ENCODE results near the gene CACNA1G.

Gene CACNA1G

DNA sequence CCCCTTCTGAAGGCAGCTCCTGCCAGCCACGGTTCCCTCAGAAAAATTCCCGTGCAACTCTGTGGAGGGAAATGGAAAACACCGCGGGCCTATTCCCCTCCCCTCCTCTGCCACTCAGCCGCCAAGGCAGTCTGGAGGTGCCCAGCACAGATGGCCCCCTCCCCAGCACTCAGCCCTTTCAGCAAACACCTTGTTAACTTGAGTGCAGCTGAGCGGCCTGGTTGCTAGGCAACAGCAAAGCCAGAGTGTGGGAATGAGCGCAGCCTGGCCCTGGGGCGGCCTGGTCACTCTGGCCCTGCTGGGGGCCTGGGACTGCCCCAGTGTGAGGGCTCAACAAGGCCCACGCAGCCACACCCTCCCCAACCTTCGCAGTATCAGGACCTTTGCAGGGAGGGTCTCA lies 32.8 kb downstream of the CACNA1G start:
- Histone ChIP-seq H3K27me3 (ENCODE audit: control insufficient read depth, low read length) (no peaks in the 10 kb centered on the region), H3K4me3 (ENCODE audit: low read length) (no peak overlapping the region), H3K9me3 (ENCODE audit: control insufficient read depth, insufficient read depth, low read length) (no peaks in the 10 kb centered on the region), H3K79me2 (ENCODE audit: control insufficient read depth, low read length) (no peaks in the 10 kb centered on the region), H3K36me3 (ENCODE audit: control insufficient read depth, low read length) (no peaks in the 10 kb centered on the region), H3K4me1 (ENCODE audit: control insufficient read depth, low read length) (peaks cover 2% of the 10 kb centered on the region), H4K20me1 (ENCODE audit: control insufficient read depth, insufficient read depth, low read depth, low read length) (no peaks in the 10 kb centered on the region), H3K4me2 (ENCODE audit: low read length) (no peak overlapping the region), H3K9me2 (replicated peaks; ENCODE audit: control insufficient read depth, low read length) (no peaks in the 10 kb centered on the region), H3K27ac (ENCODE audit: low read depth, low read length) (no peak overlapping the region), H3F3A (ENCODE audit: control insufficient read depth, insufficient read depth) (no peaks in the 10 kb centered on the region)
- TF ChIP-seq, protein P1, sequence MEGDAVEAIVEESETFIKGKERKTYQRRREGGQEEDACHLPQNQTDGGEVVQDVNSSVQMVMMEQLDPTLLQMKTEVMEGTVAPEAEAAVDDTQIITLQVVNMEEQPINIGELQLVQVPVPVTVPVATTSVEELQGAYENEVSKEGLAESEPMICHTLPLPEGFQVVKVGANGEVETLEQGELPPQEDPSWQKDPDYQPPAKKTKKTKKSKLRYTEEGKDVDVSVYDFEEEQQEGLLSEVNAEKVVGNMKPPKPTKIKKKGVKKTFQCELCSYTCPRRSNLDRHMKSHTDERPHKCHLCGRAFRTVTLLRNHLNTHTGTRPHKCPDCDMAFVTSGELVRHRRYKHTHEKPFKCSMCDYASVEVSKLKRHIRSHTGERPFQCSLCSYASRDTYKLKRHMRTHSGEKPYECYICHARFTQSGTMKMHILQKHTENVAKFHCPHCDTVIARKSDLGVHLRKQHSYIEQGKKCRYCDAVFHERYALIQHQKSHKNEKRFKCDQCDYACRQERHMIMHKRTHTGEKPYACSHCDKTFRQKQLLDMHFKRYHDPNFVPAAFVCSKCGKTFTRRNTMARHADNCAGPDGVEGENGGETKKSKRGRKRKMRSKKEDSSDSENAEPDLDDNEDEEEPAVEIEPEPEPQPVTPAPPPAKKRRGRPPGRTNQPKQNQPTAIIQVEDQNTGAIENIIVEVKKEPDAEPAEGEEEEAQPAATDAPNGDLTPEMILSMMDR (IDR thresholded peaks at IDR 0.05; ENCODE audit: low read depth, low read length, poor library complexity, severe bottlenecking), result no peak
- no peak for TF ChIP-seq EZH2phosphoT487 (IDR thresholded peaks at IDR 0.05; ENCODE audit: borderline replicate concordance, low read length)

DNA sequence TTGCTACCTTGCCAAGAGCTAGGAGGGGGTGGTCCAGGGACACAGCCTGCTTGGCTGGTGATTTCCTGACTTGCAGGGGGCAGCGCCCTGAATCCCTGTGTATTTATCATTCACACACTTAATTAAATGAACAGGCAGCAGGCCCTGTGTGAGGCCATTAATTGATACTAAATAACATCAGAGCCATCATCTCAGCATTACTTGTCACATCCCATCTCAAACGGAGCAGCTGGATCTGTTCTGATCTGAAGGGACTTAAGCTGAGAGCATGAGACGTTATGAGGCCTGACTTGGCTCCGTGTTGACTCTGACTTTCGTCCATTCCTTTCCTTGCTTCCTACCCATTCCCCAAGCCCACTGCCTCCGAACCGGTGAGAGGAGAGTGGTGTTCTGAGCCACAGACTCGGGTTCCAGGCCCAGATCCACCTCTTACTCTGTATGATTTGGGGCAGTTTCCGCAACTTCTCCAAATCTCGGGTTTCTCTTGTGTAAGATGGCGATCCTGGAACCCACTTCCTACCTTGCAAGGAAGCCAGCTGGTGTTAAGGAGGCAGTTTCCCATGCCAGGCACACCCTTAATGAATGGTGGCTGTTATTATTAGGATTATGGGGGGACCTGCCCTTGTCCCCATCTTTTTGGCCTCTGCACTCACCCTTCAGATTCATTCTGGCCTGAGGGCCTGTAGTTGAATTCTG lies 33.8 kb downstream of the CACNA1G start:
- H4K20me1 ChIP-seq (ENCODE audit: control insufficient read depth, insufficient read depth, low read depth, low read length), result no peaks in the 10 kb centered on the region
- peaks cover 9% of the 10 kb centered on the region for H3K4me1 ChIP-seq (ENCODE audit: control insufficient read depth, low read length)
- H3K36me3 ChIP-seq (ENCODE audit: control insufficient read depth, low read length), result no peaks in the 10 kb centered on the region
- no peaks in the 10 kb centered on the region for H3F3A ChIP-seq (ENCODE audit: control insufficient read depth, insufficient read depth)
- H3K9me2 ChIP-seq (replicated peaks; ENCODE audit: control insufficient read depth, low read length), result no peaks in the 10 kb centered on the region
- no peak overlapping the region for H3K4me2 ChIP-seq (ENCODE audit: low read length)
- no peaks in the 10 kb centered on the region for H3K79me2 ChIP-seq (ENCODE audit: control insufficient read depth, low read length)
- H3K4me3 ChIP-seq (ENCODE audit: low read length), result no peak overlapping the region
- no peaks in the 10 kb centered on the region for H3K27me3 ChIP-seq (ENCODE audit: control insufficient read depth, low read length)
- TF ChIP-seq, protein P1 (IDR thresholded peaks at IDR 0.05; ENCODE audit: low read depth, low read length, poor library complexity, severe bottlenecking), result no peak
- TF ChIP-seq EZH2phosphoT487 (IDR thresholded peaks at IDR 0.05; ENCODE audit: borderline replicate concordance, low read length), result no peak
- no peak overlapping the region for H3K27ac ChIP-seq (ENCODE audit: low read depth, low read length)
- H3K9me3 ChIP-seq (ENCODE audit: control insufficient read depth, insufficient read depth, low read length), result no peaks in the 10 kb centered on the region

DNA sequence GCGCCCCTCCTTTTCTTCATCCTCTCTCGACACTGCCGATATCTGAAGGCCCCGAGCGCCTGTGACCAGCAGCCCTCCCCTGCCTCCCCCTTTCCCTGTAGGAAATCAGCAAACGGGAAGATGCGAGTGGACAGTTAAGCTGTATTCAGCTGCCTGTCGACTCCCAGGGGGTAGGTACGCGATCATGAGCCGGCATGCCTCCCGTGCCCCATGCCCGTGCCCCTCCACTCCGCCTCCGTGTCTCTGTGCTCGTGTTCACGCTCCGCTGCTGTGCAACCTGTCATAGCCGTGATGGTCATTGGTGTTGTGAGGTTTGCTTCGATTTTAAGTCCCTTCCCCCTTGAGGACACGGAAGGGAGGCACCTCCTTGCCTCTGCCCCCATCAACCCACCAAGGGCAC lies 34.4 kb downstream of the CACNA1G start:
- no peaks in the 10 kb centered on the region for H3K36me3 ChIP-seq (ENCODE audit: control insufficient read depth, low read length)
- H3K9me3 ChIP-seq (ENCODE audit: control insufficient read depth, insufficient read depth, low read length), result no peaks in the 10 kb centered on the region
- TF ChIP-seq, protein P1 (IDR thresholded peaks at IDR 0.05; ENCODE audit: low read depth, low read length, poor library complexity, severe bottlenecking), result no peak
- no peak for TF ChIP-seq EZH2phosphoT487 (IDR thresholded peaks at IDR 0.05; ENCODE audit: borderline replicate concordance, low read length)
- no peak overlapping the region for H3K27ac ChIP-seq (ENCODE audit: low read depth, low read length)
- H3K79me2 ChIP-seq (ENCODE audit: control insufficient read depth, low read length), result no peaks in the 10 kb centered on the region
- peaks cover 9% of the 10 kb centered on the region for H3K4me1 ChIP-seq (ENCODE audit: control insufficient read depth, low read length)
- H4K20me1 ChIP-seq (ENCODE audit: control insufficient read depth, insufficient read depth, low read depth, low read length), result no peaks in the 10 kb centered on the region
- no peaks in the 10 kb centered on the region for H3K9me2 ChIP-seq (replicated peaks; ENCODE audit: control insufficient read depth, low read length)
- no peak overlapping the region for H3K4me2 ChIP-seq (ENCODE audit: low read length)
- H3F3A ChIP-seq (ENCODE audit: control insufficient read depth, insufficient read depth), result no peaks in the 10 kb centered on the region
- H3K4me3 ChIP-seq (ENCODE audit: low read length), result no peak overlapping the region
- no peaks in the 10 kb centered on the region for H3K27me3 ChIP-seq (ENCODE audit: control insufficient read depth, low read length)
